GM23338 (cell line): ENCODE data around the gene SLC19A1. TPM values are rescaled to one million over a fixed set of nuclear protein-coding genes. Genes with fewer than 3 reads are reported as not detected.

Experiments used
- ATAC-seq: fragments of 200-7000 bp; cut with Tn5 transposase; 3 replicates; pipeline ENCODE4 v1.9.1; 2020
- DNase-seq: peaks from one replicate; pipeline ENCODE4 v3.0.0-alpha.2; 2015; ENCODE audit warnings: low spot score
- H2AFZ ChIP-seq: fragments of 200-600 bp; sonication (generic); 2 replicates; pipeline ENCODE4 v1.8.0; 2016; ENCODE audit warnings: antibody characterized with exemption, mild to moderate bottlenecking, moderate library complexity
- H3F3A ChIP-seq: fragments of 200-600 bp; sonication (generic); replicated peaks from 2 replicates; pipeline ENCODE4 v1.8.0; 2017; ENCODE audit warnings: antibody characterized with exemption, mixed run types, low read depth
- H3K27ac ChIP-seq: fragments of 200-600 bp; sonication (generic); 2 replicates; pipeline ENCODE4 v1.6.1; 2016; ENCODE audit warnings: low read depth
- H3K27me3 ChIP-seq: fragments of 200-600 bp; sonication (generic); 2 replicates; pipeline ENCODE4 v1.8.0; 2016; ENCODE audit warnings: mild to moderate bottlenecking, mixed run types, moderate library complexity; ENCODE audit not compliant: insufficient read depth
- H3K36me3 ChIP-seq: fragments of 200-600 bp; sonication (generic); 2 replicates; pipeline ENCODE4 v1.8.0; 2016; ENCODE audit warnings: mild to moderate bottlenecking; ENCODE audit not compliant: insufficient read depth
- H3K4me1 ChIP-seq: fragments of 200-600 bp; sonication (generic); 2 replicates; pipeline ENCODE4 v1.8.0; 2016; ENCODE audit warnings: mild to moderate bottlenecking, moderate library complexity; ENCODE audit not compliant: insufficient read depth
- H3K4me2 ChIP-seq: fragments of 200-600 bp; sonication (generic); 2 replicates; pipeline ENCODE4 v1.7.1; 2017; ENCODE audit warnings: mixed run types
- H3K4me3 ChIP-seq: fragments of 200-600 bp; sonication (generic); 2 replicates; pipeline ENCODE4 v1.6.1; 2016; ENCODE audit warnings: mixed run types
- H3K79me2 ChIP-seq: fragments of 200-600 bp; sonication (generic); replicated peaks from 2 replicates; pipeline ENCODE4 v1.8.0; 2017; ENCODE audit warnings: mild to moderate bottlenecking; ENCODE audit not compliant: insufficient read depth
- H3K9me2 ChIP-seq: fragments of 200-600 bp; sonication (generic); 2 replicates; pipeline ENCODE4 v1.8.0; 2017; ENCODE audit not compliant: insufficient read depth
- H4K20me1 ChIP-seq: fragments of 200-600 bp; sonication (generic); replicated peaks from 2 replicates; pipeline ENCODE4 v1.8.0; 2017; ENCODE audit warnings: mild to moderate bottlenecking; ENCODE audit not compliant: insufficient read depth
- H3K27ac Mint-ChIP-seq: 2 replicates; pipeline ENCODE4 v1.8.0; 2020; ENCODE audit warnings: inconsistent platforms, mild to moderate bottlenecking, moderate library complexity, mixed read lengths
- H3K27me3 Mint-ChIP-seq: 3 replicates; pipeline ENCODE4 v1.8.0; 2022; ENCODE audit warnings: low read depth, mild to moderate bottlenecking, moderate library complexity, mixed read lengths, inconsistent platforms; ENCODE audit not compliant: insufficient read depth, poor library complexity
- H3K36me3 Mint-ChIP-seq: 3 replicates; pipeline ENCODE4 v1.8.0; 2021; ENCODE audit warnings: low read depth, mild to moderate bottlenecking, inconsistent platforms, moderate library complexity, mixed read lengths
- H3K4me1 Mint-ChIP-seq: 3 replicates; pipeline ENCODE4 v1.8.0; 2020; ENCODE audit warnings: mild to moderate bottlenecking, inconsistent platforms, mixed read lengths
- H3K4me3 Mint-ChIP-seq: 3 replicates; pipeline ENCODE4 v1.8.0; 2021; ENCODE audit warnings: moderate library complexity, mild to moderate bottlenecking, inconsistent platforms, mixed read lengths
- H3K9me3 Mint-ChIP-seq: 3 replicates; pipeline ENCODE4 v1.8.0; 2020; ENCODE audit warnings: moderate library complexity, mild to moderate bottlenecking, inconsistent platforms, mixed read lengths
- CREB1 ChIP-seq: fragments of 250-450 bp; sonication (Bioruptor Pico); IDR thresholded peaks from 2 replicates; pipeline ENCODE4 v1.5.0; 2020; ENCODE audit warnings: low read depth, mild to moderate bottlenecking, moderate library complexity
- CTCF ChIP-seq, 2 experiments: fragments of 200-600 bp in 1 of 2; sonication (generic) in 1 of 2; conservative IDR thresholded peaks; 2 replicates each; pipeline versions ENCODE4 v1.5.1 to v1.6.1; 2016 to 2017; ENCODE audit warnings: antibody characterized with exemption in 2 of 2, low read depth in 2 of 2, mild to moderate bottlenecking in 2 of 2, moderate library complexity in 1 of 2
- EZH2 ChIP-seq: fragments of 200-600 bp; sonication (generic); IDR thresholded peaks from one replicate; pipeline ENCODE4 v1.8.0; 2017; ENCODE audit warnings: antibody characterized with exemption, mild to moderate bottlenecking, low read depth; ENCODE audit not compliant: unreplicated experiment
- EZH2phosphoT487 ChIP-seq: fragments of 200-600 bp; sonication (generic); IDR thresholded peaks from one replicate; pipeline ENCODE4 v1.8.1; 2018; ENCODE audit warnings: antibody characterized with exemption; ENCODE audit not compliant: unreplicated experiment
- JUNB ChIP-seq: IDR thresholded peaks from one replicate; pipeline ENCODE4 v1.6.1; 2016; ENCODE audit warnings: antibody characterized with exemption; ENCODE audit not compliant: unreplicated experiment
- REST ChIP-seq: IDR thresholded peaks from one replicate; pipeline ENCODE4 v1.6.1; 2018; ENCODE audit warnings: antibody characterized with exemption; ENCODE audit not compliant: unreplicated experiment
- STAT1 ChIP-seq: IDR thresholded peaks from one replicate; pipeline ENCODE4 v1.6.1; 2016; ENCODE audit warnings: antibody characterized with exemption; ENCODE audit not compliant: unreplicated experiment
- ZNF331 ChIP-seq: fragments of 250-450 bp; sonication (Bioruptor Pico); IDR thresholded peaks from 2 replicates; pipeline ENCODE4 v1.5.0; 2020; ENCODE audit warnings: low read depth, mild to moderate bottlenecking, moderate library complexity
- ZNF462 ChIP-seq: fragments of 250-450 bp; sonication (Bioruptor Pico); IDR thresholded peaks from 2 replicates; pipeline ENCODE4 v1.5.0; 2020; ENCODE audit warnings: mild to moderate bottlenecking, moderate library complexity
- polyA plus RNA-seq: library from polyadenylated mRNA; unstranded; fragments of >200 nt; fragmentation: Nextera tagmentation; extraction: Ambion mirVana; gene quantifications from 2 replicates; pipeline ENCODE4 v1.2.1, GENCODE V29; 2016
- total RNA-seq: library from RNA; depleted of rRNA; stranded (reverse); fragments of >200 nt; shearing (Covaris generic); gene quantifications from 2 replicates; pipeline ENCODE4 v1.2.3, GENCODE V29; 2014

Gene SLC19A1
- total and polyA plus RNA-seq, 2 experiments from 2014 or later: 31.2 to 33.0 TPM

GRCh38 chr21:45479691-45480675 lies 62.3 kb downstream of the SLC19A1 start:
- Histone ChIP-seq H3K36me3 (peaks cover 11% of the 10 kb centered on the region), H3K9me2 (no peaks in the 10 kb centered on the region), H3K4me3 (no peak overlapping the region), H3K4me2 (no peak overlapping the region), H3K4me1 (no peaks in the 10 kb centered on the region), H3K27me3 (no peaks in the 10 kb centered on the region), H4K20me1 (peaks cover 7% of the 10 kb centered on the region; the same call in 1 of the 2 replicates), H3K79me2 (no peaks in the 10 kb centered on the region), H3K27ac (no peak overlapping the region), H3F3A (peaks cover 20% of the 10 kb centered on the region), H2AFZ (no peak overlapping the region)
- peaks cover 64% of the 10 kb centered on the region for H3K36me3 Mint-ChIP-seq
- no peak for TF ChIP-seq ZNF331 (CRISPR knock-in tag)
- TF ChIP-seq STAT1: no peak
- no peak for TF ChIP-seq EZH2
- TF ChIP-seq ZNF462 (CRISPR knock-in tag): no peak
- no peak for TF ChIP-seq JUNB
- no peak for TF ChIP-seq CTCF (conservative IDR thresholded peaks at IDR 0.05; ENCODE audit: low read depth in 2 of 2)
- TF ChIP-seq CREB1: no peak
- no peak for TF ChIP-seq EZH2phosphoT487
- no peak for TF ChIP-seq REST
- peaks cover 16% of the 10 kb centered on the region for H3K27me3 Mint-ChIP-seq
- H3K9me3 Mint-ChIP-seq: peaks cover 3% of the 10 kb centered on the region; the same call in 1 of the 3 replicates
- DNase-seq (no peak), ATAC-seq (no peak)
- H3K4me1 Mint-ChIP-seq: peaks cover 8% of the 10 kb centered on the region
- H3K27ac Mint-ChIP-seq: no peak overlapping the region
- H3K4me3 Mint-ChIP-seq: no peak overlapping the region
